ENCODE results near the gene GALNS.

- no peak for TF ChIP-seq EP300 (IDR thresholded peaks at IDR 0.05)
- no peak for TF ChIP-seq POLR2A (IDR thresholded peaks at IDR 0.05)
- TF ChIP-seq, protein P1, sequence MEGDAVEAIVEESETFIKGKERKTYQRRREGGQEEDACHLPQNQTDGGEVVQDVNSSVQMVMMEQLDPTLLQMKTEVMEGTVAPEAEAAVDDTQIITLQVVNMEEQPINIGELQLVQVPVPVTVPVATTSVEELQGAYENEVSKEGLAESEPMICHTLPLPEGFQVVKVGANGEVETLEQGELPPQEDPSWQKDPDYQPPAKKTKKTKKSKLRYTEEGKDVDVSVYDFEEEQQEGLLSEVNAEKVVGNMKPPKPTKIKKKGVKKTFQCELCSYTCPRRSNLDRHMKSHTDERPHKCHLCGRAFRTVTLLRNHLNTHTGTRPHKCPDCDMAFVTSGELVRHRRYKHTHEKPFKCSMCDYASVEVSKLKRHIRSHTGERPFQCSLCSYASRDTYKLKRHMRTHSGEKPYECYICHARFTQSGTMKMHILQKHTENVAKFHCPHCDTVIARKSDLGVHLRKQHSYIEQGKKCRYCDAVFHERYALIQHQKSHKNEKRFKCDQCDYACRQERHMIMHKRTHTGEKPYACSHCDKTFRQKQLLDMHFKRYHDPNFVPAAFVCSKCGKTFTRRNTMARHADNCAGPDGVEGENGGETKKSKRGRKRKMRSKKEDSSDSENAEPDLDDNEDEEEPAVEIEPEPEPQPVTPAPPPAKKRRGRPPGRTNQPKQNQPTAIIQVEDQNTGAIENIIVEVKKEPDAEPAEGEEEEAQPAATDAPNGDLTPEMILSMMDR (IDR thresholded peaks at IDR 0.05): no peak
- no peak for TF ChIP-seq POLR2AphosphoS5 (IDR thresholded peaks at IDR 0.05)
Measured at GRCh38 chr16:88784856-88785105, 72.0 kb downstream of the GALNS start.
